HG03378 (cell line): Measurements from ENCODE around the gene GMNN.

ENCODE experiments used
- ATAC-seq: cut with Tn5 transposase; IDR thresholded peaks from one replicate; pipeline ENCODE4 v1.9.1; 2021; ENCODE audit warnings: mild to moderate bottlenecking, moderate library complexity; ENCODE audit not compliant: unreplicated experiment

The GMNN gene

GRCh38 chr6:24799541-24799915 is 24.8 kb downstream of the GMNN start:
- no peak for ATAC-seq

DNA sequence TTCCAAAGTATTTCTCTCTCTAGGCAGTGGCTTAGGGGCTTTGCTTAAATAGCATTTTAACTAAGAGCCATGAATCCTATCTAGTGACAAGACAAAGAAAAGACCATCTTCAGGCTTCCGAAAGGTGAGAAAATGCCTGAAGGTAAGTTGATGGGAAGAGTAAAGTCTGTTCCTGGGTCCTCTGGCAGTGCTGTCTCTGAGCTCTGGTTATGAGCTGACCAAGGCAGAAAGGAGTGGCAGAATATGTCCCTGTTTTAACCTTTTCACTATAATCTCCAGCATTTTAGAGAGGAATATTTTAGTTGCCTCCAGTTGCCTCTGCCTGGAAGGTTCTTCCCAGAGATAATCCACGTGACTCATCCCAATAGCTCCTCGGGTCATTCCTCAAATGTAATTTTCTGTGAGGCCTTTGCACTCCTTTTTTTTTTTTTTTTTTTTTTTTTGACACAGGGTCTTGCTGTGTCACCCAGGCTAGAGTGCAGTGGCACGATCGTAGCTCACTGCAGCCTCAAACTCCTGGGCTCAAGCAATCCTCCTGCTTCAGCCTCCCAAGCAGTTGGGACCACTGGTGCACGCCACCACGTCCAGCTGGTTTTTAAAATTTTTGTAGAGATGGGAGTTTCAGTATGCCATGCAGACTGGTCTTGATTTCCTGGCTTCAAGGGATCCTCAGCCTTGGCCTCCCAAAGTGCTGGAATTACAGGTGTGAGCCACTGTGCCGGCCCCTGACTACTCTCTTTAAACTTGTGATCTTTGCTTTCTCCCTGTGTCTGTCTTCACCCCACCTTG is 27.7 kb downstream of the GMNN start:
- ATAC-seq = no peak

- no peak for ATAC-seq
These were observed 32.8 kb downstream of the GMNN start for GRCh38 chr6:24807584-24807983.

DNA sequence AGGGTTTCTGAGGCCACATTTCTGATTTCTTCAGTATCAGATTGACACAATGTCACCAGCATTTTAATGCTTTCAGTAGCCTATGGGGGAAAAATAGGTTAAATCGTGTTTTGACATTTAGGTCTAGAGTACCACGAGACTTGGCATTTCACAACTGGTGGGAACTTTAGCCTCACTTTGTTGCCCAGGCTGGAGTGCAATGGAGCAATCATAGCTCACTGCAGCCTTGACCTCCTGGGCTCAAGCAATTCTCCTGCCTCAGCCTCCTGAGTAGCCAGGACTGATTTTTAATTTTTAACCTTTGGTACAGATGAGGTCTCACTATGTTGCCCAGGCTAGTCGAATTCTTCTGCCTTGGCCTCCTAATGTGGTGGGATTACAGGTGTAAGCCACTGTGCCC is 35.0 kb downstream of the GMNN start:
- ATAC-seq = no peak

- ATAC-seq = no peak
These were observed 43.6 kb downstream of the GMNN start for GRCh38 chr6:24818346-24818745.

DNA sequence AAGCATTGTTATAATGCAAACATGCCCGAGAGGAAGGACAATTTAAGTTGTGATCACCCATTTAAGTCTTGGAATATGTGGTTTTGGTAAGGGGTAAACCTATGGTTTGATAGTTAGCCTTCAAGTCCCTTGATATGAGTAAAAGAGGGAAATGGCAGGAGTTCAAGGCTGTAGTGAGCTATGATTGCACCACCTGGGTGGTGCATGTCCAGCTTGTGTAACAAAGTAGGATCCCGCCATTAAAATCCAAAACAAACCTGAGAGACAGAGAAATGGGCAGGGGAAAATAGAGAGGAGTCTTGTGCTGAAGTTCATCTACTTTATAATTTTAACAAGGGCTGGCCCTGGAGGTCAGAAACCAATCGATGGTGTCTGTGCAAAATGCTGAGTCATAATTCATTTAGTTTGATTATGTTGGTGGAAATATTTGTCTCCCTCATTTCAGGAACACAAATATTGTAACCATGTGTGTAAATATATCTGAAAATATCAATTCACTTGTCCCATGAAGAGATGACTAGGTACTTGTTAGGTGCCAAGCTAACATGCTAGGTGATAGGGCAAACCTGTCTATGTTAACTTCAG is 47.2 kb downstream of the GMNN start:
- ATAC-seq = no peak

GRCh38 chr6:24822696-24823095 is 48.0 kb downstream of the GMNN start:
- ATAC-seq = no peak

DNA sequence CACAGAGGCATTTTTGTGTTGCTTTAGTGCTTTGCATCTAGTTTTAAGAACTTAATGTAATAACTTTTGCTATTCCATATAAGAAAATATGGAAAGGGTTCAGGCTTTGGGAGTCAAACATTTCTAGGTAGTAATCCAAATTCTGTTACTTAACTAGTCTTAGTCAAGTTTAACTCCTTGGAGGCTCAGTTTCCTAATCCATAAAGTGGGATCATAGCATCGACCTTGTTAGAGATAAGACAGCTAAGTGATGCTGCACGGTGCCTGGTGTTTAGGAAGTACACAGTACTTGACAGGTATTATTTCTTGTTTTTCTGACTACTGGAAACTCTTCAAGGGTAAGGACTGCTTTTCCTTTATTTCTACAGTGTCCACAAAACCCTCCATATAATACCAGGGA is 48.4 kb downstream of the GMNN start:
- no peak for ATAC-seq

DNA sequence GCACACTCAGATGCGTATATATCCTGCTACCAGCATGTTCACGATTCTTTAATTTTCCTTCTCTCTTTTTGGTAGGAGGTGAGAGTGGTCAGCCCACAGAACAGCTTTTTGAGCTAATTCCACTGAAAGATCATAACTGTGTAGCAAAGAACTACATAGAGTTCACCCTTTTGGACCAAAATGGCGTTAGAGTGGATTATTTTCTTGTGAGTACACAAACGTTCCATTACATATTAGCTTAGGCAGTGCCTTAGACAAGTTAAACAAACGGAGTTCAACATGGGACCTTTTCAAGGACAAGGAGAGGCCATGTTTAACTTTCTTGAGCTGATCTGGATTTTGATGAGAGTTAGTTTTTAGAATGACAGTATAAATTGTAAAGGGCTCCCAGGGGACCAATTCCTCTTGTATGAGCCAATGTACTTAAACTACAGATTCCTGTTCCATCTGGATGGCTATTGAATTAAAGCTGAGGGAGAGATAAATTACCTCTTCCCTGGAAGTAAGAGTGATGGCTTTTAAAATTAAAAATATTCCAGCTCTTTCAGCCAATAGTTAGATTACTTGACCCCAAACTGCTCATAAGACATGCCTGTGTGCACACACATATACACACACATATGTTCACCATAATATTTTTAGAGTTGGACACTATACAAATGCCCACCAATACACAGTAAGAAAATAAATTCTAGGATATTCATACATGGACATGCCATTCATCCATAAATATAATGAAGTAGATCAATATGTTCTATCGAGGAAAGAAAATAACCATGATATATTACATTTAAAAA is 49.6 kb downstream of the GMNN start:
- no peak for ATAC-seq

GRCh38 chr6:24825130-24825630 is 50.4 kb downstream of the GMNN start:
- ATAC-seq = no peak

DNA sequence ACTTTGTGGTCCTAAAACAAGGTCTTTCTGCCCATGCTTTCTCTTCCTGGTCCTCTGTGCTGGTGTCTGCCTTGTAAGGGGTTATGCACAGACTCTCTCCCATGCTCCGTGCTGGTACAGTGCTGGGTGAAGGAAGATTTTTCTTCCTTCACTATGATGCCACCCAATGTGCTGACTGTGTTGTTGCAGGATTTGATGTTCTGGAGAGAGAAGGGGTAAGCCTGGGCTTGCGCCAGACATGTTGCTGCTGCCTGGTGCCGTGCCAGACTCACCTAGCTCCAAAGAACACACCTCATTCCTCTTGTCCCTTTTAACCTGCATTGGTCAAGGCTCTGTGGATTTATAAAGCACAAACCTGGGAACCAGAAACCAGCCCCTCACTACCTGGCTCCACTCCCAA is 52.4 kb downstream of the GMNN start:
- no peak for ATAC-seq

- ATAC-seq = no peak
These were observed 53.2 kb downstream of the GMNN start for GRCh38 chr6:24827970-24828369.

DNA sequence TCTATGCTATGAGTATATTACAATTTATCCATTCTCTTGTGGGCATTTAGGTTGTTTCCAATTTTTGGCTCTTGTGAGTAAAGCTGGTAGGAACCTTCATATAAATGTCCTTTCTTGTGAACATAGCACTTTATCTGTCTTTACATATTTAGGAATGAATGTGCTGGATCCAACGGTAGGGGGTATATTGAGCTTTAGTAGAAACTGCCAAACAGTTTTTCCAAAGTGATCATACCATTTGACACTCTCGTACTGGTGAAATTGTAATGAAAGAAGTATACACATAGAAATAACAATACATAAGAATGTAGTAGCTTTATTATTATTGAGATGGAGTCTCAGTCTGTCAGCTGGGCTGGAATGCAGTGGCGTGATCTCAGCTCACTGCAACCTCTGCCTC is 54.9 kb downstream of the GMNN start:
- no peak for ATAC-seq

DNA sequence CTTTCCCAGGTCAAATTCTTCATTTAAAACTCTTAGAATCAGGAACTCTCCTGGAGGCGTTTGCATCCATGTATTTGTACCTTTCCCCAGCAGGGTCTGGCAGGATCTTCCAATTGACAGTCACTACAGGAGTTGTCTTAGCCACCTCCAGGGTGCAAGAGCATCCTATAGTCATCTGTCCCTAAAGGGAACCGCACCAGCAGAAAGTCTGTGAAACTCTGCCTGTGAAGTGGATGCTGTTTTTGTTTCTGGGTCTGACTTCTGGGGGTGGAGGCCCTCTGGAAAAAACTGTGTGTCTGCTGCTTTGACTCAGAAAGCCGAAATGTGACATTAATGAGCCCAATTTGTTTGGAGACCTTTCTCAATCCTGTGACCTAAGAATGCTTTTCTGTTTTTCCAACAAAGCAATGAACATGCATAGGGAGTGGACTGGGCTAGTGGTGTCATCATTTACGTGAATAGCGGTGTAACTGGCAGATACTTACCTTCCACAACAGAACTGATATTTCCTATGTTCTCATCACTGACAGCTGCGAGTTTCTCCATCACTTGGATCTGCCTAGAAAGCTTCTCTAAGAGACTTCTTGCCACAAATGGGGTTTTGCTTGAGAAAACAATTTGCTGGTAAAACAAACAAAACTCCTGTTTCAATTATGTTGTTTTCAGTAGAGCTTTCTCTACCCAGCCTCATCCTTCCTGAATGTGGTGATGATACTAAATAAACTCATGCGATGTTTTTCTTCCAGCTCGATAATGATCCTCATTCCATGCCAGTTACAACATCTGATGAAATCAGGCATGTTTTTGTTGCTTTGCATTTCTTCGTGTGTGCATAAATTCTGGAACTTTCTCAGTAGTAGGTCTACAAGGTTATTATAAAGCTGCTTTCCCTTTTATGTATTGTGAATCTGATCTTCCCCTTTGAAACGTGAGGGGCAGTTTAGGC is 57.3 kb downstream of the GMNN start:
- no peak for ATAC-seq

DNA sequence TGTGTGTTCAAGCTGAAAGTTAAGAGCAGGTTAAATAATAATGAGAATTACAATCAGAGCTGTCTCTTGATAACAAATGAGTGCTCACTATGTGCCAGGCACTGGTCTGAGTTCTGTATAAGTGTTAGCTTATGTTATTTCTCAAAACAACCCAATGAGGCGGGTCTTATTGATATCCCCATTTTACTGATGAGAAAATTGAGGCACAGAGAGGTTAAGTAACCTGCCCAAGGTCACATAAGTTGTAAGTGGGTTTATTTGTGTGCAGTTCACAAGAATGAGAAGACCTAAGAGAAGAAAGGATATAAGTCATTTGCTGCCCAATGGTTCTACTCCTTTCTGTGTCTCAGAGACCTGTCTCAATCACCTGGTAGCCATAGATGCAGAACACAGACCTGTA is 58.1 kb downstream of the GMNN start:
- no peak for ATAC-seq

GRCh38 chr6:24833711-24834386 is 59.1 kb downstream of the GMNN start:
- no peak for ATAC-seq
